ENCODE measurements around the gene SLC2A11. TPM values are rescaled to one million over a fixed set of nuclear protein-coding genes. Genes with fewer than 3 reads are reported as not detected.
"Not testable (repeated sequence)": the region's sequence is repeated elsewhere in the genome, so short reads cannot be mapped to it uniquely, and the experiment has no call there.

SLC2A11 gene
- total RNA-seq, 2 donors from 2014 or later, result 6.8 to 12.5 TPM

GRCh38 chr22:23921586-23922201, 64.0 kb downstream of the SLC2A11 start:
- H3K36me3 Mint-ChIP-seq, H3K27ac Mint-ChIP-seq: not testable (repeated sequence)

GRCh38 chr22:23922921-23923320, 65.2 kb downstream of the SLC2A11 start:
- no peak for ATAC-seq
- Mint-ChIP-seq H3K4me3 (no peak overlapping the region), H3K27me3 (no peaks in the 10 kb centered on the region), H3K27ac (peak overlapping the region in 1 of 2 donors; percentile 57), H3K36me3 (peaks cover 8% of the 10 kb centered on the region), H3K4me1 (ENCODE audit: low read depth in 2 of 2) (peaks cover 0 to 18% of the 10 kb centered on the region in 2 donors), H3K9me3 (no peaks in the 10 kb centered on the region)
- DNase-seq (ENCODE audit: low spot score), result no peak

More at GRCh38 chr22:23921586-23922201, 64.0 kb downstream of the SLC2A11 start:
- not testable (repeated sequence) for H3K4me3 Mint-ChIP-seq; DNase-seq (ENCODE audit: low spot score); ATAC-seq; H3K27me3 Mint-ChIP-seq; H3K9me3 Mint-ChIP-seq
- peaks cover 0 to 17% of the 10 kb centered on the region in 2 donors for H3K4me1 Mint-ChIP-seq (ENCODE audit: low read depth in 2 of 2)

GRCh38 chr22:23925020-23925606, 67.4 kb downstream of the SLC2A11 start:
- Mint-ChIP-seq H3K9me3 (no peaks in the 10 kb centered on the region), H3K27ac (no peak overlapping the region), H3K4me3 (no peak overlapping the region), H3K4me1 (ENCODE audit: low read depth in 2 of 2) (peaks cover 0 to 25% of the 10 kb centered on the region in 2 donors), H3K36me3 (peaks cover 8% of the 10 kb centered on the region), H3K27me3 (peaks cover 0 to 9% of the 10 kb centered on the region in 2 donors)
- ATAC-seq, result no peak
- no peak for DNase-seq (ENCODE audit: low spot score)

DNA sequence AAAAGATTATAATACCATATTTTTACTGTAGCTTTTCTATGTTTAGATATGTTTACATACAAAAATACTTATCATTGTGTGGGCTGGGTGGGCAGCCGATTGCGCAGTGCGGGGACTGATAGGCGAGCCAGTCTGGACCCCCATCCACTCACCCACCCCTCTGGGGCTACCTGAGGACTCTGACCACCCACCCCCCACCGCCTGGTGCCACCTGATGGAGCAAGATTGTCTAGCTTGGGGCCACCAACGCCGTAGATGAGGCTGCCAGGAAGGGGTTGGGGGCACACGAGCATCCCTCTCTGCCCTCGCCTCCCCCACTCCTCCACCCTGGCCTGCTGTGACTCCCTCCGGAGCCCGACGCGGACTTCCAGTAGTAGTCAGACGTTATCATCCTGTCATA, 68.9 kb downstream of the SLC2A11 start:
- peaks cover 0 to 16% of the 10 kb centered on the region in 2 donors for H3K27me3 Mint-ChIP-seq
- DNase-seq (ENCODE audit: low spot score) (no peak), ATAC-seq (no peak)
- peaks cover 0 to 30% of the 10 kb centered on the region in 2 donors for H3K4me1 Mint-ChIP-seq (ENCODE audit: low read depth in 2 of 2)
- no peak overlapping the region for H3K27ac Mint-ChIP-seq
- H3K9me3 Mint-ChIP-seq, result peaks cover 6% of the 10 kb centered on the region
- H3K4me3 Mint-ChIP-seq, result no peak overlapping the region
- H3K36me3 Mint-ChIP-seq, result peaks cover 14% of the 10 kb centered on the region

Other genes with a start within 250 kb of the SLC2A11 start
- 1 to 10 TPM; 1.5 to 2.0 TPM for gene DRICH1, start 225.6 kb upstream of the SLC2A11 start, total RNA-seq
- 10 to 100 TPM in 1 of 2 donors, 1 to 10 TPM in 1; 6.5 to 10.2 TPM for gene RGL4, start 166.9 kb upstream of the SLC2A11 start, total RNA-seq
- 1 to 10 TPM; 5.9 to 8.8 TPM for gene ZNF70, start 106.8 kb upstream of the SLC2A11 start, total RNA-seq
- under 1 TPM in 1 of 2 donors, not detected in 1; 0.52 TPM for gene VPREB3, start 103.5 kb upstream of the SLC2A11 start, total RNA-seq
- gene C22orf15, start 94.9 kb upstream of the SLC2A11 start, total RNA-seq, result under 1 TPM; 0.83 to 0.86 TPM
- gene CHCHD10, start 89.9 kb upstream of the SLC2A11 start, total RNA-seq, result 100 to 1,000 TPM in 1 of 2 donors, 10 to 100 TPM in 1; 50.7 to 135 TPM
- under 1 TPM in 1 of 2 donors, not detected in 1; 0.50 TPM for gene MMP11, start 85.0 kb upstream of the SLC2A11 start, total RNA-seq
- 100 to 1,000 TPM in 1 of 2 donors, 10 to 100 TPM in 1; 70.5 to 105 TPM for gene SMARCB1, start 70.9 kb upstream of the SLC2A11 start, total RNA-seq
- 10 to 100 TPM in 1 of 2 donors, 1 to 10 TPM in 1; 4.7 to 14.3 TPM for gene DERL3, start 18.9 kb upstream of the SLC2A11 start, total RNA-seq
- 100 to 1,000 TPM; 495 to 579 TPM for gene MIF, start 36.5 kb downstream of the SLC2A11 start, total RNA-seq
- not detected for gene GSTT2B, start 103.3 kb downstream of the SLC2A11 start, total RNA-seq
- gene DDTL, start 109.0 kb downstream of the SLC2A11 start, total RNA-seq, result 1 to 10 TPM in 1 of 2 donors, not detected in 1; 8.0 TPM
- 100 to 1,000 TPM in 1 of 2 donors, 10 to 100 TPM in 1; 97.4 to 127 TPM for gene DDT, start 116.6 kb downstream of the SLC2A11 start, total RNA-seq
- gene GSTT2, start 122.3 kb downstream of the SLC2A11 start, total RNA-seq, result under 1 TPM in 1 of 2 donors, not detected in 1; 0.47 TPM
- not detected for gene GSTT4, start 147.6 kb downstream of the SLC2A11 start, total RNA-seq
- 100 to 1,000 TPM in 1 of 2 donors, 10 to 100 TPM in 1; 98.3 to 132 TPM for gene CABIN1, start 153.4 kb downstream of the SLC2A11 start, total RNA-seq